SK-N-MC (cell line): ENCODE data around the gene SEPTIN2.

ENCODE experiments used
- EZH2 ChIP-seq: fragments of 200-600 bp; sonication (generic); IDR thresholded peaks from one replicate; pipeline ENCODE4 v1.6.1; 2017; ENCODE audit warnings: antibody characterized with exemption
- FOXP2 ChIP-seq: optimal IDR thresholded peaks from 2 replicates; pipeline ENCODE3; 2011; ENCODE audit warnings: mild to moderate bottlenecking, moderate library complexity; ENCODE audit not compliant: insufficient read depth; ENCODE audit errors: extremely low read length, control extremely low read depth
- POLR2AphosphoS5 ChIP-seq: IDR thresholded peaks from 2 replicates; pipeline ENCODE4 v1.6.1; 2012; ENCODE audit warnings: mild to moderate bottlenecking, low read depth, low read length, borderline replicate concordance

GRCh38 chr2:241310917-241311566 lies 4.7 kb upstream of the SEPTIN2 start:
- TF ChIP-seq EZH2 (no peak), POLR2AphosphoS5 (no peak), FOXP2 (no peak)
